Measurements from ENCODE around the gene MIPOL1.

DNA sequence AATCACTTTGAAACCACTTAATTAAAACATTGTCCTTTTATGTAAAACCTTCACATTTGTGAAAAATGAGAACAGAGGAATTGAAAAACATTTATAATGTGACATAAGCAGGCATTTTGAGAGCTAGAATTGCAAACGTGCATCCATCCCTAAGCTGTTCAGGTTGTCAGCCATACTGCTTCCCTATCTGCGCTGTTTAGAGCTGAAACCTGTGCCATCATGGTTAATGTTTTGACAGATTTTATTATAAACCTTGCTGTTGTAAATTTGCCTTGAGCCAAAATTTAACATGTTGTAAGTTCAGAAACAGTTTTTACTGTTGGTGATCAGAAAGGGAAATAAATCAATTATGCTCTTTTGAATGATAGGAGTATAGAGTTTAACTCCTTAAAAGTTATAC is 365.5 kb downstream of the MIPOL1 start:
- TF ChIP-seq CTCF (IDR thresholded peaks at IDR 0.05) (no peak), POLR2A (IDR thresholded peaks at IDR 0.05) (no peak), EP300 (IDR thresholded peaks at IDR 0.05) (no peak), POLR2AphosphoS5 (IDR thresholded peaks at IDR 0.05) (no peak)
